SU-DHL-6 (cell line): ENCODE measurements around the gene WDR35.

Source experiments
- EZH2phosphoT487 ChIP-seq: fragments of 200-600 bp; sonication (generic), shearing (Covaris generic); conservative IDR thresholded peaks from 2 replicates; pipeline ENCODE4 v1.6.1; 2018; ENCODE audit warnings: mild to moderate bottlenecking, antibody characterized with exemption, low read length, moderate library complexity, mixed read lengths
- TF ChIP-seq, protein P1 (sequence below): fragments of 200-600 bp; sonication (generic); IDR thresholded peaks from one replicate; pipeline ENCODE4 v1.5.1; 2017; ENCODE audit warnings: antibody characterized with exemption, mild to moderate bottlenecking, low read length, moderate library complexity; ENCODE audit not compliant: insufficient read depth, poor library complexity, severe bottlenecking

DNA sequence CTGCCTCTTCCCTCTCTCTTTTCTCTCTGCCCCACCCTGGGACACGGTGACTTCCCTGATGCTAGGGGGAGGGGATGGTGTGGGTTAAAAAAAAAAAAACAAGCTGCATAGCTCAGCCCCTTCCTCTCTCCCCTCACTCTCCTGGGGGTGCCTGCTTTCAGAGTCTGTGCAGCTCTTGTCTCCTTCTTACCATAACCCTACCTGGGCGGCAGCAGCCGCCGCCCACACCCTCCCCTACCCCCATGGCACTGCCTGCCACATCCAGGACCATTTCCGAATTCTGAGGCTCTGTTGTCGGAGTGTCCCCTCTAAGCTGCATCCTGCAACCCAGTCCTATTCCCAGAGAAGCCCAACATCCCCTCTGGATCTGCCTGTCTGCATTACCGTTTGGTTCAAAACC, 104.1 kb downstream of the WDR35 start:
- TF ChIP-seq, protein P1, sequence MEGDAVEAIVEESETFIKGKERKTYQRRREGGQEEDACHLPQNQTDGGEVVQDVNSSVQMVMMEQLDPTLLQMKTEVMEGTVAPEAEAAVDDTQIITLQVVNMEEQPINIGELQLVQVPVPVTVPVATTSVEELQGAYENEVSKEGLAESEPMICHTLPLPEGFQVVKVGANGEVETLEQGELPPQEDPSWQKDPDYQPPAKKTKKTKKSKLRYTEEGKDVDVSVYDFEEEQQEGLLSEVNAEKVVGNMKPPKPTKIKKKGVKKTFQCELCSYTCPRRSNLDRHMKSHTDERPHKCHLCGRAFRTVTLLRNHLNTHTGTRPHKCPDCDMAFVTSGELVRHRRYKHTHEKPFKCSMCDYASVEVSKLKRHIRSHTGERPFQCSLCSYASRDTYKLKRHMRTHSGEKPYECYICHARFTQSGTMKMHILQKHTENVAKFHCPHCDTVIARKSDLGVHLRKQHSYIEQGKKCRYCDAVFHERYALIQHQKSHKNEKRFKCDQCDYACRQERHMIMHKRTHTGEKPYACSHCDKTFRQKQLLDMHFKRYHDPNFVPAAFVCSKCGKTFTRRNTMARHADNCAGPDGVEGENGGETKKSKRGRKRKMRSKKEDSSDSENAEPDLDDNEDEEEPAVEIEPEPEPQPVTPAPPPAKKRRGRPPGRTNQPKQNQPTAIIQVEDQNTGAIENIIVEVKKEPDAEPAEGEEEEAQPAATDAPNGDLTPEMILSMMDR, result no peak
- no peak for TF ChIP-seq EZH2phosphoT487
